Activated naive CD4-positive, alpha-beta T cell treated with anti-CD3 and anti-CD28 coated beads, Interleukin-2, amount 10 ng/mL, durations not matched to agents 5 hours and 36 hours (primary cell): ENCODE data around the gene PTTG2. TPM values are rescaled to one million over a fixed set of nuclear protein-coding genes. Genes with fewer than 3 reads are reported as not detected.

ENCODE experiments used
- total RNA-seq, 2 experiments: library from RNA; stranded (reverse); gene quantifications; one replicate each; pipeline ENCODE4 v1.2.3, GENCODE V29; 2021

The PTTG2 gene
- total RNA-seq: 1 to 10 TPM; 1.0 to 1.1 TPM

GRCh38 chr4:37960098-37960497 is at the start of gene PTTG2:
TSS of gene PTTG2 (plus strand) at chr4:37960398. CDS start at chr4:37960435, 37 bp downstream.

Other genes starting within 250 kb of the PTTG2 start
- gene PGM2, start 133.7 kb upstream of the PTTG2 start, total RNA-seq: 10 to 100 TPM; 33.5 to 38.0 TPM
- 10 to 100 TPM; 76.6 to 78.6 TPM for gene TBC1D1, start 69.3 kb upstream of the PTTG2 start, total RNA-seq